ENCODE data around the gene NAPSA. TPM values are rescaled to one million over a fixed set of nuclear protein-coding genes. Genes with fewer than 3 reads are reported as not detected.

The NAPSA gene
- total and polyA plus RNA-seq, 9 of the 15 experiments (the other 6 are each of a cell fraction or from before 2014, with no cell fraction given): 0.25 to 1.9 (median 0.69) TPM

DNA sequence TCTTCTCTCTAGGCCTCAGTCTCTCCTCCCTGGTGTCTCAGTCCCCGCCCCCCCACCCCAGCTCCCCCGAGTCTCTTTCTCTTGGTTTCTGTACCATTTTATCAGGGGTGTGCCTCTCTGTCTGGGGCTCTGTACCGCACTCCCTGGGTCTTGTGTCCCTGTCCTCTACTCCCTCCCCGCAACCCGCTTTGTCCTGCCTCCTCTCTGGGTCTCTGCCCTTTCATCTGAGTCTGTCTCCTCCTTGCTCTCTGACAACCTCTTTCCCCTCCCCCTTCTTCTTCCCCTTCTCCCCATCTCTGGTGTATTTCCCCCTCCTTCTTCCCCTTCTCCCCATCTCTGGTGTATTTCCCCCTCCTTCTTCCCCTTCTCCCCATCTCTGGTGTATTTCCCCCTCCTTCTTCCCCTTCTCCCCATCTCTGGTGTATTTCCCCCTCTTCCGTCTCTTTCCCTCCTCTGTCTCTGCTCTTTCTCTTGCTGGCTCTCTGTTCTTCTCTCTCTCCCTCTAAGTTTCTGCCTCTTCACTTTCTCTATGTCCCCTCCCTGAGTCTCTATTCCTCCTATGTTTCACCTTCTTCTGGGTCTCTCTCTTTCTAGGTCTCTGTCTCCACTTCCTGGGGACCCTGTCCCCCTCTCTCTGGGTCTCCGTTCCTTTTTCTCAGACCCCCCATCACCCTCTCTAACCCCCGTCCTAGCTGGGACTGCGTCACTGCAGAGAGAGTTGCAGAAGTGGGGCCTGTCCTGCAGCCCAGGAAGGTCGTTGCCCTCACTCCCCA lies 34.0 kb downstream of the NAPSA start:
- H3K4me2 ChIP-seq (ENCODE audit: insufficient read depth, low read length): peak overlapping the region; percentile 89
- 26% methylated on average over 7 of the region's 10 CpGs for WGBS (ENCODE audit: insufficient coverage, low coverage, missing lambda C conversion rate)
- peak in 1 of 4 experiments; percentile 56 for DNase-seq (ENCODE audit: extremely low read depth in 1 of 4, low spot score in 3 of 4)
- TF ChIP-seq GABPB2 (CRISPR knock-in tag; conservative IDR thresholded peaks at IDR 0.05): no peak
- TF ChIP-seq ZNF124 (CRISPR knock-in tag; IDR thresholded peaks at IDR 0.05): no peak
- no peak for TF ChIP-seq CSDE1 (IDR thresholded peaks at IDR 0.05)
- TF ChIP-seq, protein P1, sequence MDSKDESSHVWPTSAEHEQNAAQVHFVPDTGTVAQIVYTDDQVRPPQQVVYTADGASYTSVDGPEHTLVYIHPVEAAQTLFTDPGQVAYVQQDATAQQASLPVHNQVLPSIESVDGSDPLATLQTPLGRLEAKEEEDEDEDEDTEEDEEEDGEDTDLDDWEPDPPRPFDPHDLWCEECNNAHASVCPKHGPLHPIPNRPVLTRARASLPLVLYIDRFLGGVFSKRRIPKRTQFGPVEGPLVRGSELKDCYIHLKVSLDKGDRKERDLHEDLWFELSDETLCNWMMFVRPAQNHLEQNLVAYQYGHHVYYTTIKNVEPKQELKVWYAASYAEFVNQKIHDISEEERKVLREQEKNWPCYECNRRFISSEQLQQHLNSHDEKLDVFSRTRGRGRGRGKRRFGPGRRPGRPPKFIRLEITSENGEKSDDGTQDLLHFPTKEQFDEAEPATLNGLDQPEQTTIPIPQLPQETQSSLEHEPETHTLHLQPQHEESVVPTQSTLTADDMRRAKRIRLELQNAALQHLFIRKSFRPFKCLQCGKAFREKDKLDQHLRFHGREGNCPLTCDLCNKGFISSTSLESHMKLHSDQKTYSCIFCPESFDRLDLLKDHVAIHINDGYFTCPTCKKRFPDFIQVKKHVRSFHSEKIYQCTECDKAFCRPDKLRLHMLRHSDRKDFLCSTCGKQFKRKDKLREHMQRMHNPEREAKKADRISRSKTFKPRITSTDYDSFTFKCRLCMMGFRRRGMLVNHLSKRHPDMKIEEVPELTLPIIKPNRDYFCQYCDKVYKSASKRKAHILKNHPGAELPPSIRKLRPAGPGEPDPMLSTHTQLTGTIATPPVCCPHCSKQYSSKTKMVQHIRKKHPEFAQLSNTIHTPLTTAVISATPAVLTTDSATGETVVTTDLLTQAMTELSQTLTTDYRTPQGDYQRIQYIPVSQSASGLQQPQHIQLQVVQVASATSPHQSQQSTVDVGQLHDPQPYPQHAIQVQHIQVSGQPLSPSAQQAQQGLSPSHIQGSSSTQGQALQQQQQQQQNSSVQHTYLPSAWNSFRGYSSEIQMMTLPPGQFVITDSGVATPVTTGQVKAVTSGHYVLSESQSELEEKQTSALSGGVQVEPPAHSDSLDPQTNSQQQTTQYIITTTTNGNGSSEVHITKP (IDR thresholded peaks at IDR 0.05; ENCODE audit: partially characterized antibody): peak; percentile 89
- TF ChIP-seq ZNF76 (CRISPR knock-in tag; IDR thresholded peaks at IDR 0.05; ENCODE audit: borderline replicate concordance): 0 out of 2 replicates have a peak, but pooled peaks have one; percentile 39
- no peak for TF ChIP-seq BRCA1 (IDR thresholded peaks at IDR 0.05)
- no peak for TF ChIP-seq BRCA1 (CRISPR knock-in tag; IDR thresholded peaks at IDR 0.05)
- 0 out of 2 replicates have a peak, but pooled peaks have one; percentile 17 for TF ChIP-seq MTA1 (IDR thresholded peaks at IDR 0.05; ENCODE audit: borderline replicate concordance)
- TF ChIP-seq, protein P2, sequence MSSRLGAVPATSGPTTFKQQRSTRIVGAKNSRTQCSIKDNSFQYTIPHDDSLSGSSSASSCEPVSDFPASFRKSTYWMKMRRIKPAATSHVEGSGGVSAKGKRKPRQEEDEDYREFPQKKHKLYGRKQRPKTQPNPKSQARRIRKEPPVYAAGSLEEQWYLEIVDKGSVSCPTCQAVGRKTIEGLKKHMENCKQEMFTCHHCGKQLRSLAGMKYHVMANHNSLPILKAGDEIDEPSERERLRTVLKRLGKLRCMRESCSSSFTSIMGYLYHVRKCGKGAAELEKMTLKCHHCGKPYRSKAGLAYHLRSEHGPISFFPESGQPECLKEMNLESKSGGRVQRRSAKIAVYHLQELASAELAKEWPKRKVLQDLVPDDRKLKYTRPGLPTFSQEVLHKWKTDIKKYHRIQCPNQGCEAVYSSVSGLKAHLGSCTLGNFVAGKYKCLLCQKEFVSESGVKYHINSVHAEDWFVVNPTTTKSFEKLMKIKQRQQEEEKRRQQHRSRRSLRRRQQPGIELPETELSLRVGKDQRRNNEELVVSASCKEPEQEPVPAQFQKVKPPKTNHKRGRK (tag; IDR thresholded peaks at IDR 0.05): peak; percentile 75
- TF ChIP-seq, protein P3, sequence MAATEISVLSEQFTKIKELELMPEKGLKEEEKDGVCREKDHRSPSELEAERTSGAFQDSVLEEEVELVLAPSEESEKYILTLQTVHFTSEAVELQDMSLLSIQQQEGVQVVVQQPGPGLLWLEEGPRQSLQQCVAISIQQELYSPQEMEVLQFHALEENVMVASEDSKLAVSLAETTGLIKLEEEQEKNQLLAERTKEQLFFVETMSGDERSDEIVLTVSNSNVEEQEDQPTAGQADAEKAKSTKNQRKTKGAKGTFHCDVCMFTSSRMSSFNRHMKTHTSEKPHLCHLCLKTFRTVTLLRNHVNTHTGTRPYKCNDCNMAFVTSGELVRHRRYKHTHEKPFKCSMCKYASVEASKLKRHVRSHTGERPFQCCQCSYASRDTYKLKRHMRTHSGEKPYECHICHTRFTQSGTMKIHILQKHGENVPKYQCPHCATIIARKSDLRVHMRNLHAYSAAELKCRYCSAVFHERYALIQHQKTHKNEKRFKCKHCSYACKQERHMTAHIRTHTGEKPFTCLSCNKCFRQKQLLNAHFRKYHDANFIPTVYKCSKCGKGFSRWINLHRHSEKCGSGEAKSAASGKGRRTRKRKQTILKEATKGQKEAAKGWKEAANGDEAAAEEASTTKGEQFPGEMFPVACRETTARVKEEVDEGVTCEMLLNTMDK (IDR thresholded peaks at IDR 0.05; ENCODE audit: borderline replicate concordance, insufficient read depth, low read depth, low read length, poor library complexity, severe bottlenecking): no peak
- TF ChIP-seq, protein P4, sequence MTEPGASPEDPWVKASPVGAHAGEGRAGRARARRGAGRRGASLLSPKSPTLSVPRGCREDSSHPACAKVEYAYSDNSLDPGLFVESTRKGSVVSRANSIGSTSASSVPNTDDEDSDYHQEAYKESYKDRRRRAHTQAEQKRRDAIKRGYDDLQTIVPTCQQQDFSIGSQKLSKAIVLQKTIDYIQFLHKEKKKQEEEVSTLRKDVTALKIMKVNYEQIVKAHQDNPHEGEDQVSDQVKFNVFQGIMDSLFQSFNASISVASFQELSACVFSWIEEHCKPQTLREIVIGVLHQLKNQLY (CRISPR knock-in tag; conservative IDR thresholded peaks at IDR 0.05): no peak
- no peak for TF ChIP-seq XRCC4 (IDR thresholded peaks at IDR 0.05; ENCODE audit: extremely low read depth, insufficient read depth, insufficient read length)

More for the DNA sequence above, 34.0 kb downstream of the NAPSA start:
- Histone ChIP-seq H4K20me1 (replicated peaks; ENCODE audit: control insufficient read depth, insufficient read depth, low read length) (peaks cover 15% of the 10 kb centered on the region), H3K79me2 (ENCODE audit: control insufficient read depth, insufficient read depth, low read length) (peaks cover 41% of the 10 kb centered on the region), H3K27ac (ENCODE audit: extremely low read depth, low read depth, low read length) (peak overlapping the region; percentile 6; the same call in 1 of the 3 replicates), H3K4me3 (peak overlapping the region; percentile 42), H3K9ac (ENCODE audit: insufficient read depth in 1 of 2, low read depth in 2 of 2, low read length in 2 of 2) (peak overlapping the region in 1 of 2 experiments; percentile 71; a peak in 2 of 4 replicates), H2AFZ (ENCODE audit: low read depth, low read length) (no peak overlapping the region), H3K9me1 (ENCODE audit: control insufficient read depth, insufficient read depth, low read length) (no peaks in the 10 kb centered on the region), H3K27me3 (ENCODE audit: control insufficient read depth in 2 of 2, insufficient read depth in 2 of 2, low read length in 2 of 2) (no peaks in the 10 kb centered on the region), H3K4me1 (replicated peaks in 1 of 2; ENCODE audit: control insufficient read depth in 2 of 2, insufficient read depth in 2 of 2, low read length in 2 of 2) (peaks cover 49 to 77% of the 10 kb centered on the region in 2 experiments), H3K36me3 (ENCODE audit: control insufficient read depth, insufficient read depth, low read length) (no peaks in the 10 kb centered on the region; the same call in 2 of the 3 replicates), H3K9me3 (replicated peaks; ENCODE audit: control insufficient read depth, insufficient read depth, low read depth, low read length) (no peaks in the 10 kb centered on the region)
- intact Hi-C loops (cut with micrococcal nuclease): no loop called here
- ATAC-seq (no peak), FAIRE-seq (peak; percentile 32)
- ChIA-PET CTCF (ENCODE audit: low intra/inter-chr PET ratio) (interaction anchor here (0.6 kb wide), 1 partner anchor 79 kb away, joined by 3 read pairs; no protein-coding TSS in a partner anchor), POLR2A (interaction anchor here (0.6 kb wide), 1 partner anchor 120 kb away, joined by 3 read pairs; no protein-coding TSS in a partner anchor)
- BruUV-seq (replicated peaks): no TSS peak
- in situ Hi-C loops (cut with MboI): loop anchor here (10.0 kb wide), 1 partner anchor 1217 kb away; the partner anchor contains the start of genes C19orf73, LIN7B and PPFIA3

Data from K562 (cell line).